Hematopoietic multipotent progenitor cell treated with erythropoietin and hydrocortisone succinate and interleukin-3 and kit ligand, for 4 days (in vitro differentiated cells): Measurements from ENCODE around the gene FOSL1.
"Not testable (repeated sequence)": the region's sequence is repeated elsewhere in the genome, so short reads cannot be mapped to it uniquely, and the experiment has no call there.

Source experiments
- DNase-seq: peaks from one replicate; pipeline ENCODE4 v3.0.0-alpha.2; 2015

Gene FOSL1

GRCh38 chr11:65849771-65850216 is 50.4 kb downstream of the FOSL1 start:
- DNase-seq: no peak

- no peak for DNase-seq
Observed at GRCh38 chr11:65849366-65849765, 50.8 kb downstream of the FOSL1 start.

GRCh38 chr11:65848693-65849092 is 51.5 kb downstream of the FOSL1 start:
- DNase-seq: not testable (repeated sequence)

GRCh38 chr11:65847746-65848145 is 52.4 kb downstream of the FOSL1 start:
- no peak for DNase-seq

- no peak for DNase-seq
Observed at GRCh38 chr11:65844231-65844872, 55.8 kb downstream of the FOSL1 start.

GRCh38 chr11:65843811-65844210 is 56.4 kb downstream of the FOSL1 start:
- DNase-seq: no peak

GRCh38 chr11:65842144-65842543 is 58.0 kb downstream of the FOSL1 start:
- DNase-seq: no peak
